WI38 (cell line): ENCODE results near the gene JAKMIP1.
"Not testable (repeated sequence)": the region's sequence is repeated elsewhere in the genome, so short reads cannot be mapped to it uniquely, and the experiment has no call there.

ENCODE experiments used
- H3K4me3 ChIP-seq: 2 replicates; pipeline ENCODE4 v1.5.1; 2011; ENCODE audit warnings: low read depth, mild to moderate bottlenecking, control low read depth, low read length
- TF ChIP-seq, protein P1 (sequence below): IDR thresholded peaks from 2 replicates; pipeline ENCODE4 v1.5.1; 2012; ENCODE audit warnings: low read depth, mild to moderate bottlenecking, control low read depth, low read length

JAKMIP1 gene

DNA sequence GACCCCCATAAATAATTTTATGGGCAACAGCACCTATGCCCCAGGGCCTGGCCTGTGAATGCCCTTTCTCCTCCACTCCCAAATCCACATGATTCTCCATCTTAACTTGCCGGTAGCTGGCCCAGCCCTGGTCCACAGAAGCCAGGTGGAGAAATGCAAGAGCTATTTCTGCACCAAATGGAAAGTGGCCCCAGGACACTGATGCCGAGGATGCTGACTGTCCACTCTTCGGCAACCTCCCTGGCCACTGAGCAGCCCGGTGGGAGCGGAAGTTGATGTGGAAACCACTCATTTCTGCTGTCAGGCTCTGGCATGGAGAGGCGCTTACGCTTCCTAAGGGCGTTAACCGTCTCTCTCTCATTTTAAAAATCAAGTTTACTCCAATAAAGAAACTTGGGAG lies 58.8 kb downstream of the JAKMIP1 start:
- no peak overlapping the region for H3K4me3 ChIP-seq
- TF ChIP-seq, protein P1, sequence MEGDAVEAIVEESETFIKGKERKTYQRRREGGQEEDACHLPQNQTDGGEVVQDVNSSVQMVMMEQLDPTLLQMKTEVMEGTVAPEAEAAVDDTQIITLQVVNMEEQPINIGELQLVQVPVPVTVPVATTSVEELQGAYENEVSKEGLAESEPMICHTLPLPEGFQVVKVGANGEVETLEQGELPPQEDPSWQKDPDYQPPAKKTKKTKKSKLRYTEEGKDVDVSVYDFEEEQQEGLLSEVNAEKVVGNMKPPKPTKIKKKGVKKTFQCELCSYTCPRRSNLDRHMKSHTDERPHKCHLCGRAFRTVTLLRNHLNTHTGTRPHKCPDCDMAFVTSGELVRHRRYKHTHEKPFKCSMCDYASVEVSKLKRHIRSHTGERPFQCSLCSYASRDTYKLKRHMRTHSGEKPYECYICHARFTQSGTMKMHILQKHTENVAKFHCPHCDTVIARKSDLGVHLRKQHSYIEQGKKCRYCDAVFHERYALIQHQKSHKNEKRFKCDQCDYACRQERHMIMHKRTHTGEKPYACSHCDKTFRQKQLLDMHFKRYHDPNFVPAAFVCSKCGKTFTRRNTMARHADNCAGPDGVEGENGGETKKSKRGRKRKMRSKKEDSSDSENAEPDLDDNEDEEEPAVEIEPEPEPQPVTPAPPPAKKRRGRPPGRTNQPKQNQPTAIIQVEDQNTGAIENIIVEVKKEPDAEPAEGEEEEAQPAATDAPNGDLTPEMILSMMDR = no peak

DNA sequence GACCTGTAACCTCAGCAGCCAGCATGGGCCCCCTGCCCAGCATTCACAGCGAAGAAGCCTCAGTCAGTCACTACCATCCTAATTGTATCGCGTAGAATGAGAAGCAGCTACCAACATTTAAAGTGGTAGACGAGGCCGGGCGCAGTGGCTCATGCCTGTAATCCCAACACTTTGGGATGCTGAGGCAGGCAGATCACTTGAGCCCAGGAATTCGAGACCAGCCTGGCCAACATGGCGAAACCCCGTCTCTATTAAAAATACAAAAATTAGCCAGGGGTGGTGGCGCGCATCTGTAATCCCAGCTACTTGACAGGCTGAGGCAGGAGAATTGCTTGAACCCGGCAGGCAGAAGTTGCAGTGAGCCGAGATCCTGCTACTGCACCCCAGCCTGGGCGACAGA lies 59.3 kb downstream of the JAKMIP1 start:
- not testable (repeated sequence) for H3K4me3 ChIP-seq

GRCh38 chr4:6137747-6138135 lies 62.6 kb downstream of the JAKMIP1 start:
- TF ChIP-seq, protein P1 = no peak

GRCh38 chr4:6137027-6137746 lies 63.2 kb downstream of the JAKMIP1 start:
- TF ChIP-seq, protein P1 = no peak
- H3K4me3 ChIP-seq = no peak overlapping the region

More at GRCh38 chr4:6137747-6138135, 62.6 kb downstream of the JAKMIP1 start:
- no peak overlapping the region for H3K4me3 ChIP-seq

DNA sequence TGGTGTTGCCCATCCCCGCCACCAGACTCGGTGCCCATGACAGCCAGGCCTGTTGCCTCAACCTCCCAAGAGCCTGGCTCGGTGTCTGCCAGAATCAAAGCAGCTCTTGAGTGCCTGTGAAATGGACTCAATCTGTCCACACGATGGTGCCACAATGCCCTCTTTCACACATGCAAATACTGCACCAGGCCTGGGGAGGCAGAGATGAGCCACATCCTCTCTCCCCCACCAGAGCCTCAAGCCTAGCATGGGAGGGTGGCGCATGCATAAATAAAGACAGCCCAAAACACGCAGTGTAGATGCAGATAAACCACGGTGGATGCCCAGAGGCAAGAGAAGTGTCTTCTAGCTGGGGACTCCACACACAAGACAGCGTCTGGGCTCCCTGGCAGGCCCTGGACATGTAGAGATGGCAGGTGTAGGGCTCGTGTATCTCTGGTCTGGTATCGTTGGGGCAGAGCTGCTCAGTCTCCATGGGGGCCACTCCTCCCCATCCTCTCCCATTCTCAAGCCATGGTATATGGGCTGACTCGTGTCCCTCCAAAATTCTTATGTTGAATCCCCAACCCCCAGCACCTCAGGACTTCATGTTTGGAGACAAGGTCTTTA lies 65.6 kb downstream of the JAKMIP1 start:
- H3K4me3 ChIP-seq = no peak overlapping the region
- TF ChIP-seq, protein P1 = no peak

- no peak overlapping the region for H3K4me3 ChIP-seq
- TF ChIP-seq, protein P1 = no peak
Measured at GRCh38 chr4:6132716-6133115, 67.6 kb downstream of the JAKMIP1 start.

GRCh38 chr4:6128221-6128850 lies 72.0 kb downstream of the JAKMIP1 start:
- no peak overlapping the region for H3K4me3 ChIP-seq

More at GRCh38 chr4:6128221-6128850, 72.0 kb downstream of the JAKMIP1 start:
- TF ChIP-seq, protein P1 = no peak
